HG03575 (cell line): Measurements from ENCODE around the gene GALNT7.
A peak's percentile ranks its signal among the peaks of the same experiment; 100 is the strongest.
"Not testable (repeated sequence)": the region's sequence is repeated elsewhere in the genome, so short reads cannot be mapped to it uniquely, and the experiment has no call there.

Source experiments
- ATAC-seq: cut with Tn5 transposase; IDR thresholded peaks from one replicate; pipeline ENCODE4 v1.9.1; 2021; ENCODE audit not compliant: unreplicated experiment, insufficient number of reproducible peaks, low FRiP score; ENCODE audit errors: extremely low read depth

Gene GALNT7

DNA sequence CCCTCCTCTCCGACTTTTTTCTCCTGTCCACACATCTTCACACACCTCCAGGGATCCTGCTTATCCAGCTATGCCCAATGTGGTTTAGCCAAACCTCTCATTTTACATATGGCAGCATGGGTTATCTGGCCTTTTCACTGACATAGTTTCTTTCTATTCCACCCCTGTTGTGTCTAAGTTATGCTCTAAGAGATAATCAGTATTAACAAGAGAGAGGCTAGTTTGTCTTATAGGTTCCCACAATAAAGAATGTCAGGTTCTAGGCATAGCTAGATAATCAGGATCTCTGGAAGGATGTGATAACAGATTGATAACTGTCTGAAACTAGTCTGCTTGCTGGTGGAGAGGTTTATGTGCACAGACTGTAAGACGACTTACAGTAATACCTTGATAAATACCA lies 7.7 kb upstream of the GALNT7 start:
- no peak for ATAC-seq

DNA sequence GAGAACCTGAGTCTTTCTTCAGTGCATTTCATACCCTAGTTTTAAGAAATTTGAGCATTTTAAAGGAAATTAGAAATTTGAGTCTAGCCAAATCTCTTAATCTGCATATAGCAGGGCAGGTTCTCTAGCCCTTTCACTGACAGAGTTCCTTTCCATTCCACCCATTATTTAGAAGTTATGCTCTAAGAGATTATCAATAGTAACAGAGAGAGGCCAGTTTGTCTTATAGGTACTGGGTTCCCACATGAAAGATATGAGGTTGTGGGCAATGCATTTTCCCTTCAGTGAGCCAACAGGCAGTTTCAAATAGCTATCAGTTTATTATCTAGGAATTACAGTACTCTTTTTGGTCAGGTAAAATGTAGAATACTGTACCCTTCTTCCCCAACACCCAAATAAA lies 7.3 kb upstream of the GALNT7 start:
- no peak for ATAC-seq

DNA sequence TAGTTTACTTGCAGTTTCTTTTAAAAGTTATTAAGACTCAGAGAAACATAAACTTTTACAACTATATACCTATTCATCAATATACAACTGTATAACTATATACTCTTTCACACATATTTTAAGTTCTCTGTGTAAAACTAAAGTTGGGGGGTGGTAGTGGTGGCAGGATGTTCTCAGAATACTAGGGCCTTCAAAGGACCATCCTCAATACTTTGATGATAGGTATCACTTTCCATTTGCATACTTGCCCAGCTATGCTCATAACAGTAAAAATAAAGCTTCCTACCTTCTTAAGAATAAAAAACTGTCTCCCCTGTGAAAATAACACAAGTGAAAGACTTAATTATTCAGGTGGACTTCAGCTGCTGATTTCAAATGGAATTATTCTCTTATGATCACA lies 2.9 kb upstream of the GALNT7 start:
- ATAC-seq, result no peak

- no peak for ATAC-seq
These were observed 2.1 kb upstream of the GALNT7 start for GRCh38 chr4:173166491-173166890.

DNA sequence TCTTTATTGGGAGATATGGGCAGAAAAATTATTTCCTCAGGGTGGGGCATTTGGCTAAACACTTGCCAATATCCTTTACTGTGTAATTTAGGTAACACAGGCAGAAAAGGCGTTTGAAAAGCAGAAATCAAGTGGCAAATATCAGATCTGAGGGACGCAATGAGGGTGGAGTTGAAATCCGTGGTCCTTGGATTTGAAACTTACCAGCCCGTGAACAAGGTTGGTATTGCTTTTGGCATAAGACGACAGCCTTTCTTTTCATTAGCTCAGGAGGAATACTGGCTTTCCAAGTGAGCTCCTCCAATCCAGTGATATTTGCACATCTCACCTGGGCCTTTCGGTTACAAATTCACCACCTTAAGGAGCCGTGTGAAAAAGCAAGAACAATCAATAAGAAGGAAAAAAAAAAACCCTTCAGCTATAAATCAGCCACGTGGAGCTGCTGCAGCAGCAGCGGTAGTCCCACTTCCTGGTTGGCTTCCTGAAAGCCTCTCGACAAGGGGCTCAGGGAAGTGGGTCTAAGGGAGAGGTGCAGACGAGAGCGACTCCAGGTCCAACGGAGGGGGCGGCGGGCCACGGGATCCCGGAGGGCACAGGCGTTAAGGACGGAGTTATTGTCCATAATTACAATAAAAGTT lies 734 bp upstream of the GALNT7 start:
- ATAC-seq, result no peak

DNA sequence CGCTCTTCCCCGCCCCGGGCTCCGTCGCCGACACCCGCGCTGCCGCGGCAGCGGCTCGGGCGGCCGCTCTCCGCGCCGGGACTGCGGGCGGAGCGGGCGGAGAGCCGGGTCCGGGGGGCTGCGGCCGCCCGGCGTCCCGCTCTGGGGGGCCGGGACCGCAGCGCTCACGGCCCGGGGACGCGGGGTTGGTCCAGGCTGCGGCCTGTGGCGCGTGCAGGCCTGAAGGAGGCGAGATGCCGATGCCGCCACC lies 492 bp downstream of the GALNT7 start:
- no peak for ATAC-seq

DNA sequence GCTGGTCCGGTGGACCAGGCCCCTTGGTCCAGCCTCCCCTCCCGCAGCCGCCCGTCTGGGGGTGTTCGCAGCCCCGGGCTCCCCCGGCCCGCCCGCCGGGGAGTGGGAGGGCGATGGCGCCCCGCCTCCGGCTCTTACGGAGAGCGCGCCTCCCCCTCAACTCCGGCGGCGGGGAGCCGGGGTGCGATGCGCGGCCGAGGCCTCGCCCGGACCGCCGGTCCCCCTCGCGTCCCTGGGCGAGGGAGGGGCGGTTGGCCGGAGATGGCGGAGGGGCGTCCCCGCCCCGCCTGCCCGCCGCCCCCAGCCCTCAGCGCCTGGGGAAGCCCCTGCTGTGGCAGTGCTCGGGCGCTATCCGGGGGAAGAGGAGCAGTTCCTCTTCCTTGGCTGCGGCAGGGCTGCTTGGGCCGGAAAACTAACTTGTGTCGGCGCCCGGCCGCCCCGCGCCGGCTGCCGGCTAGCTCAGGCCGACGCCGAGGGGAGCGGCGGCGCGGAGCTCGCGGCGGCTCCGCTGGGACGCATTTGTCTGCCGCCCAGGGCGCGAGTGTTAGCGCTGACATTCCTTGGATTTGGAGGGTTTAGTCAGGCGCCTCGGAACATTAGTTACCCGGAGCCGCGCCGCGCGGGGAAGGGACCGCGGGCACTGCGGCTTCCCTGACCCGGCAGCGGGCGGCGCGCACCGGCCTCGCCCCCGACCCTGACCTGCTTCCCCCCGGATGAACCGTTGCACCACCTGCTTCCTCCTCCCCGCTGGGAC lies 994 bp downstream of the GALNT7 start:
- peak; percentile 43 for ATAC-seq

GRCh38 chr4:173170182-173170778 lies 1.7 kb downstream of the GALNT7 start:
- ATAC-seq, result no peak

DNA sequence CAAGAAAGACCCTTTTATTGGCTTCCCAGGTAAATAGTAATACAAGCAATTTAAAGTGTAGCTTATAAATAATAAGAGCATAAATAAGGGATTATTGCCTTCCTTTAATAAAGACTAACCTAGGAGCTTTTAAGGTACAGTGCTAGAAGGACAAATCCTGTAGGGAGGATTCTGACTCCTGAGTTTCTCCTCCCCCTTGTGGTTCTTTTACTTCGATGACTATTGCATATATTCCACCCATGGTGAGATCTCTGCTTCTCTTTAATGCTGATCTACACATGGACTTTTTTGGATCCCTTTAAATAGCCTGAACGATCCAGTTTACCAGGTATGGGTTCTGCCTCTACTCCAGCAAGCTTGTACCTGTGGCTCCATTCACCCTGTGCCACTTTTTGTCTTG lies 2.5 kb downstream of the GALNT7 start:
- ATAC-seq, result no peak

DNA sequence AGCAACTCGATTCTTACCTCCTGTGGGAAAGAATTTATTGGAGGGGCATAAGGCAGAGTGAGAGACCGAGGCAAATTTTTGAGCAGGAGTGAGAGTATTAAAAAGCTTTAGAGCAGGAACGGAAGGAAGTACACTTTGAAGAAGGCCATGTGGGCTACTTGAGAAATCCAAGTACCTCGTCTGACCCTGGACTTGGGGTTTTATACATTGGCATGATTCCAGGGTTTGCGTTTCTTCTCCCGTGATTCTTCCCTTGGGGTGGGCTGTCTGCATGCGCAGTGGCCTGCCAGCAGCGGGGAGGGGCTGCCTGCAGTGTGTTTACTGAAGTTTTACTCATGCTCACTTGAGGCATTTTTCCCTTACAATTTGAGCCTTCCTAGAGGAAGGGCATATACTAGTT lies 3.4 kb downstream of the GALNT7 start:
- ATAC-seq, result no peak

- no peak for ATAC-seq
These were observed 5.6 kb downstream of the GALNT7 start for GRCh38 chr4:173174184-173174583.

- ATAC-seq, result no peak
These were observed 6.0 kb downstream of the GALNT7 start for GRCh38 chr4:173174594-173175012.

GRCh38 chr4:173176010-173176409 lies 7.4 kb downstream of the GALNT7 start:
- ATAC-seq, result no peak

GRCh38 chr4:173177232-173177631 lies 8.6 kb downstream of the GALNT7 start:
- no peak for ATAC-seq

GRCh38 chr4:173178144-173178543 lies 9.5 kb downstream of the GALNT7 start:
- ATAC-seq, result no peak

GRCh38 chr4:173181848-173182247 lies 13.2 kb downstream of the GALNT7 start:
- no peak for ATAC-seq

GRCh38 chr4:173182403-173182802 lies 13.8 kb downstream of the GALNT7 start:
- no peak for ATAC-seq

DNA sequence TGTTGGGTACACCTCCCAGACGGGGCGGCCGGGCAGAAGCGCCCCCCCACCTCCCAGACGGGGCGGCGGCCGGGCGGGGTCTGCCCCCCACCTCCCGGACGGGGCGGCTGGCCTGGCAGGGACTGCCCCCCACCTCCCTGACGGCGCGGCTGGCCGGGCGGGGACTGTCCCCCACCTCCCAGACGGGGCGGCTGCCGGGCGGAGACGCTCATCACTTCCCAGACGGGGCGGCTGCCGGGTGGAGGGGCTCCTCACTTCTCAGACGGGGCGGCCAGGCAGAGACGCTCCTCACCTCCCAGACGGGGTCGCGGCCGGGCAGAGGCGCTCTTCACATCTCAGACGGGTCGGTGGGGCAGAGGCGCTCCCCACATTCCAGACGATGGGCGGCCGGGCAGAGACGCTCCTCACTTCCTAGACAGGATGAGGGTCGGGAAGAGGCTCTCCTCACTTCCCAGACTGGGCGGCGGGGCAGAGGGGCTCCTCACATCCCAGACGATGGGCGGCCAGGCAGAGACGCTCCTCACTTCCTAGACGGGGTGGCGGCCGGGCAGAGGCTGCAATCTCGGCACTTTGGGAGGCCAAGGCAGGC lies 15.1 kb downstream of the GALNT7 start:
- ATAC-seq, result not testable (repeated sequence)

GRCh38 chr4:173185847-173186510 lies 17.4 kb downstream of the GALNT7 start:
- no peak for ATAC-seq

GRCh38 chr4:173187732-173188131 lies 19.1 kb downstream of the GALNT7 start:
- no peak for ATAC-seq
